RPMI8226 (cell line): ENCODE measurements around the gene CCDC172.
"Not testable (repeated sequence)": the region's sequence is repeated elsewhere in the genome, so short reads cannot be mapped to it uniquely, and the experiment has no call there.

Experiments
- DNase-seq: peaks from one replicate; pipeline ENCODE4 v3.0.0-alpha.2; 2015

CCDC172 gene

DNA sequence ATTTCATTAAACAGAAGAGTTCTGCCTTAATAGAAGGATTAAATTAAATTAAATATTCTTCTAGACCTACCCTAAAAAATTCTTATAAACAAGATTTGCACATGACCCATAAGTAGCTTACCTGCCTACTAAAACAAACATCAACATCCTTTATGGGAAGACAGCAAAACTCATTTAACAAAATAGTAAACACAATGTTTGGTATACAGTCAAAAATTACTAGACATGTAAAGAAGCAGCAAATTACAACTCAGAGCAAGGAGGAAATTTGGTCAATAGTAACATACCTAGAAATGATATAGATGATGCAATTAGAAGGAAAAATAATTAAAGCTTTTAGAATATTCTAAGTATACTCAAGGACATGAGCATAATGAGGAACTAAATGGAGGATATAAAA, 27.9 kb downstream of the CCDC172 start:
- no peak for DNase-seq

DNA sequence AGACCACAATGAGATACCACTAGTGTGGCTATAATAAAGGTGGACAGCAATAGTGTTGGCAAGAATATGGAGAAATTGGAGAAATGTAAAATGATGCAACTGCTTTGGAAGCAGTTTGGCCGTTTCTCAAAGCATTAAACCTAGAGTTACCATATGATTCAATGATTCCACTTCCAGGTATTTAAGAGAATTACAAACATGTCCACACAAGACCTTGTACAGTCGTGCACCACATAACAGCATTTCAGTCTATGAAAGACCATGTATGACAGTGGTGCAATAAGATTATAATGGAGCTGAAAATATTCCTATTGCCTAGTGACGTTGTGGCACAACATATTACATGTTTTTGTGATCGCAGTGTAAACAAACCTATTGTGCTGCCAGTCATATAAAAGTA, 29.6 kb downstream of the CCDC172 start:
- no peak for DNase-seq

DNA sequence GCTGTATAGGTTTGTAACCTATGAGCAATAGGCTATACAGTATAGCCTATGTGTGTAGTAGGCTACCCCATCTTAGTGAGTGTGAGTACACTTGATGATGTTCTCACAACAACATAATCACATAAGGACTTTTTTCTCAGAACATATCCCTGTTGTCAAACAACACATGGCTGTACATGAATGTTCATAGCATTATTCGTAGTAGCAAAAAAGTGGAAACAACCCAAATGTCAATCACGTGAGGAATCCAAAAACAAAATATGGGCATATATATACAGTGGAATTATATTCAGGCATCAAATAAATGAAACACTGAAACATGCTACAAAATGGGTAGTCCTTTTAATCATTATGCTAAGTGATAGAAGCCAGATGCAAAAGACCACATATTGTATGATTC, 31.1 kb downstream of the CCDC172 start:
- no peak for DNase-seq

DNA sequence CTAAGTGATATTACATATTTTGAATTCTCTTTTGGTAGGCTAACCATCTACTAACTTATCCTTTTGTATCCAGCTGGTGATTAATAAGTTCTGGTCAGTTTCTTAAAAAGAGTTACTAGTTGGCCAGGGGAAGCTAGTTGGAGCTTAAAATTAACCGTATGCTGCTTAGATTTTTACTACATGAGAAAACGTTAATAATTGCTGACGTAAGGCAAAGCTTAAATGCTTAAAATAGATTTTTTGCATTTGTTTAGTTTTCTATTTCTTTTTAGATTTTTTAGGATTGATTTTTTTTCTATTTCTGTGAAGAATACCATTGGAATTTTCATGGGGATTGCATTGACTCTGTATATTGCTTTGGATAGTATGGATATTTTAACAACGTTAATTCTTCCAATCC, 32.6 kb downstream of the CCDC172 start:
- DNase-seq, result no peak

DNA sequence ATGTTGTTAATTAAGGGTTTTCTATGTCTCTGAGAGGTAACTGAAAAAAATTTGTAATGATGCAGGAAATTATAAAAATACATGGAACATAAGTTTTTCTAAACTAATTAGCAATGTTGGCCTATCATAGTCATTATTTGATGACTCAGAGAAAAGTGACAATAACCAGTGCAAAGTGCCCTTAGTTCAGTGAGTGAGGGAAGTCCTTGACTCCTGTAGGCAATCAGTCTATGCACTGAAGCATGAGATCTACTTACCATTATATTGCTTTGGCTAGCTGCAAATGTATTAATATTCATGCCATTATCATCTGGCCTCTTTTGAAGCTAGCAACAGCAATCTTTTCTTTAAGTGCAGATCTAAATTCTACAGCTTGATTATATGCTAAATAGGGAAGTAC, 40.6 kb downstream of the CCDC172 start:
- DNase-seq, result no peak

DNA sequence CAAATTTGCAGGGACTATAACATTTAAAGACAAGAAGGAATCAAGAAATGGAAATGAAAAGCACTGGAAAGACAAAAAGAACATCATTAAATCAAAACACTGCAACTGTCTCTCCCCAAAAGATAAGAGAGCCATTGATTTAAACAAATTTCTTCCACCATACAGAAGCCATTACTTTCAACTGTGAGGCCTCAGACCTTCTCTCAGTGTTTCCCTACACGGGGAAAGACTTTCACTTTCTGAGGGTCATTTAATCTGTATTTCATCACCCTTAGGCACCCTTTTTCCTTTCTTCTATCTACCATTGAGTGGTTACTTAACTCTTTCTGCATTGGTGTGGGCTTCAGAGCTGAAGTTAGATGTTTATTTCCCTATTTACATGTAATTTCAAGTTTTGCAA, 47.5 kb downstream of the CCDC172 start:
- DNase-seq, result no peak

DNA sequence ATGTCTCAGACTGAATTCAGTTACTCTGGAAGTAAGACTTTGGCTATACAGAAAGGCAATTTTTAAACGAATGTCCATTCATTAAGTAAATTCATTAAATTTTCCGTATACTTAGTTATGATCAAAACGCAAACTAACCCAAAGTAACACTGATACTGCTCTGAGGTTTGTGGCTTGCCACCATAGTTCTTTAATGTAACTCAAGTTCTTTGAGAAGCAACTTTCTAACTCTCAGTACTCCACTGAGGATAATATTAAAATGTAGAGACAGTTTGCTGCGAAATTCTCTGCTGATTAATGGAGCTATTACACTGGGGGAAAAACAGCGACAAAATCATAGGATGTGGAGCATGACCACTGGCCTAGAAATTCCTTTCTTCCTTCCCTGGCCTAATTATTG, 58.0 kb downstream of the CCDC172 start:
- no peak for DNase-seq

DNA sequence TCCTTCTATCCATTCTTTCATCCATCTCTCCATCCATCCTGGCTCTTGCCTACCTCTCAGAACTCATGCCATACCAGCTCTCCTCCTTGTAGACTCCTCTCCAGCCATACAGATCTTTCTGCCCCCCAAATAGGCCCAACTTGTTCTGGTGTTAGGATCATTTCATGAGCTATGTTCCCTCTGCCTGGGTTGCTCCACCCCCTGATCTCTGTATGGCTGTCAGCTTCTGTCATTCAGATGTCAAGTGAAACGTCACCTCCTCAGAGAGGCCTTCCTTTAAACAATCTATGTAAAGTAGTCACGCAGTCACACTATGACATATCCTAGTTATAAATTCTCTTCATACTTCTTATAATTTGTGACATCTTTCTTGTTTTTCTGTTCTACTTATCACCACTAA, 61.1 kb downstream of the CCDC172 start:
- no peak for DNase-seq

DNA sequence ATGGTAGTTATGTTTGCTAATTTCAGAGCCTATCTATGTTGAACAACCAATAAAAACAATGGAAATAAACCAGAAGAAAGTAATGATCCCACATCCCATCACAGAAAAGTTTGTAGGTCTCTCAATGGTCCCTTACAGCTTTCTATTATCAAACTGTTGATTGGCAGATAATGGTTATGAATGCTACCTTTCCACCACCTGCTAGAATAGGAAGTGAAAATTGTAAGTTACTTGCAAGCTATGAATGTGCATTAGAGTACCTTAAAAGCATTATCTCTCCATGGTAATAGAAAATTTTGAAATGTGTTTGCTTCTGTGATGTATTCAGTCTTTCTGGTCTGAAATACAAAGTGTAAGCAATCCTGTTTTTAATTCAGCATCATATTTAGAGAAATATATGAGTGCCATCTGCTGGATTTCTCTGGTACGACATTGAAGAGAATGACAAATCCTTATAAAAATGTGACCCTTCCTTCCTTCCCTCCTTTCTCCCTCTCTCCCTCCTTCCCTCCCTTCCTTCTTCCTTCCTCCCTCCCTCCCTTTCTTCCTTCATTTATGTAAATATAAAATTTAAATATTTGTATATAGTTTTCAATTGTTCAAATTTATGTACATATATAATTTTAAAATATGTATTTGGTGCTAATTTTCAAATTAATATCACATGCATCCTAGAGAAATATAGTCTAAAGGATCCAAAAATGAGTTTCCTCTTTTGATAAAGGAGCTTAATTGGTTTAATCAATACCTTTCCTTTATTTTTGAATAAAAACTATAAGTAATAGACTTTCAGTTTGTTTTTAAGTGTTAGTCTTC, 62.0 kb downstream of the CCDC172 start:
- DNase-seq, result no peak

DNA sequence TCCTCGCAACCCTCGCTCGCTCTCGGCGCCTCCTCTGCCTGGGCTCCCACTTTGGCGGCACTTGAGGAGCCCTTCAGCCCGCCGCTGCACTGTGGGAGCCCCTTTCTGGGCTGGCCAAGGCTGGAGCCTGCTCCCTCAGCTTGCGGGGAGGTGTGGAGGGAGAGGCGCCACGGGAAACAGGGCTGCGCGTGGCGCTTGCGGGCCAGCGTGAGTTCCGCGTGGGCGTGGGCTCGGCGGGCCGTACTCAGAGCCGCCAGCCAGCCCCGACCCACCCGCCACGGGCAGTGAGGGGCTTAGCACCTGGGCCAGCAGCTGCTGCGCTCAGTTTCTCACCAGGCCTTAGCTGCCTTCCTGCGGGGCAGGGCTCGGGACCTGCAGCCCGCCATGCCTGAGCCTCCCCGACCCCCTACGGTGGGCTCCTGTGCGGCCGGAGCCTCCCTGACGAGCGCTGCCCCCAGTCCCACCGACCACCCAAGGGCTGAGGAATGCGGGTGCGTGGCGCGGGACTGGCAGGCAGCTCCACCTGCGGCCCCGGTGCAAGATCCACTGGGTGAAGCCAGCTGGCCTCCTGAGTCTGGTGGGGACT, 69.1 kb downstream of the CCDC172 start:
- not testable (repeated sequence) for DNase-seq

DNA sequence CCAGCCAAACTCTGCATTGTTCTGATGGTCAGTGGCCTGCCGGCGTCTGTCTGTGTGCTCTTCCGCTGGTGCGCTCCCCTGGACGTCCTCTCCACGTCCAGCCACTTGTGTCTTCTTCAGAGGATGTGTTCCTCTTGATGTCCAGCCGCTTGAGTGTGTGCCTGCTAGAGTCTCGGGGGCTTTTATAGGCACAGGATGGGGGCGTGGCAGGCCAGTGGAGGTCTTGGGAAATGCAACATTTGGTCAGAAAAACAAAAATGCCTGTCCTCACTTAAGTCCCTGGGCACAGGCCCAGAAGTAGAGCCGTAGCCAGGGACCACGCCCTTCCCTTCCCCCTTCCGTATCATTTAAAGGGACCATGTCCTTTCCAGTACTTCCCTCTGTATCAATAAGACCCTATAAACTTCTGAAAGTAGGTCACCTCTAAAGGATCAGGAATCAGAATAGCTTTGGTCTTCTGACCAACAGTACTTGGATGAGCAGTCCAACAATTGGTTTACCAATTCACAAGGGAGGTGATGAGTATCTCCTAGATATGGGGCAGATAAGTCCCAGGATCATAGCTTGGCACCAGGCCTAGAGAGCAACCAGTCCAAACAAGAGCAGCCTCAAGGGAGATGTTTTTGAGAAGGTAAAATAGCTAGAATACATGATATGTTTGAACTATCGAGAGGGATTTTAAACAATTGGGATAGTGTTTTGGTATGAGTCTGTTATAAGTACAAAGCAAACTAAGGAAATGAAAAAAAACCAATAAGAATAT, 71.2 kb downstream of the CCDC172 start:
- DNase-seq, result no peak

DNA sequence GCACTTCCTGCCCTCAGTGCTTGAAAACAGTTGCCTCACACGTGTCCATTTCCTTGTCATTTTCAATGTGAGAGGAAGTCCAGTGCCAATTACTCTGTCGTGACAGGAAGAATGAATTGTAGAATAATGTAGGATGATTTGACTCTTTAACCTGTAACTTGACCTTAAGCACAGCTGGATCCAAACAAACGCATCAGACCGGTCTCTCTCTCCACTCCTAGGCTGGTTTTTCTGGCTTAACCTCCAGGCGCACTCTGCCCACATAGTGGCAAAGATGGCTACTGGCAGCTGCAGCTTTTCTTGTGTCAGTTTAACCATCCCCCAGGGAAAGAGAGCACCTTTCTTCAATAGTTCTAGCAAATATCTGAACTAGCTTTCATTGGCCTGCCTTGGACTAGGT, 74.0 kb downstream of the CCDC172 start:
- DNase-seq, result no peak

DNA sequence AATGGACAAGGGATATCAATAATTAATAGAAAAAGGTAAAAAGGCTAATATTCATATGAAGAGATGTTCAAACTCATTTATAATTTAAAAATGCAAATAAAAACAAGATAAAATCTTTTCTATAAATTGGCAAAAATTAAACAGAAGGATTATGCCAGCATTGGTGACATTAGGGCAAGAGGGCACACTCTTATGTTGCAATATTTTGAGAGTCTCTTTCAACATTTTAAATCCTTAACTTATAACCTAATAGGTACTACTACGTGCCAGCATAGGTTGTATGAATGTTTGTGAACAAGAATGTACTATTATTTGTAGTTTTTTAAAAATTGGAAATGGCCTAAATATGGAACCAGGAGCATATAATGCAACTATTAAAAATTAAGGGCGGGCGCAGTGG, 78.6 kb downstream of the CCDC172 start:
- DNase-seq, result no peak

DNA sequence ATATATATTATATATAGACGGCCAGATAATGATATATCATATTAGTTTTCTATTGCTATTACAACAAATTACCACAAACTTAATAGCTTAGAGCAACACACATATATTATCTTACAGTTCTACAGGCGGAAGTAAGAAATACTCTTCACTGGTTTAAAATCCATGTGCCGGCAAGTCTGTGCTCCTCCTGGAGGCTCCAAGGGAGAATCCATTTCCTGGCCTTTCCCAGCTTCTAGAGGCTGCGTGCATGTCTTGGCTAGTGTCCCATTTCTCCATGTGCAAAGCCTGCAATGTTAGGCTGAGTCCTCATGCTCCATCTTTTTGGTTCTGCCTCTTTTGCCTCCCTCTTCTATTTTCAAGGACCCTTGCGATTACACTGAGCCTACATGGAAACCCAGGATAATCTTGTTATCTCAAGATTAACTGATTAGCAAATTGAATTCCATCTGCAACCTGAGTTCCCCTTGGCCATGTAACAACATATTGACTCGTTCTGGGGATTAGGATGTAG, 79.5 kb downstream of the CCDC172 start:
- no peak for DNase-seq

DNA sequence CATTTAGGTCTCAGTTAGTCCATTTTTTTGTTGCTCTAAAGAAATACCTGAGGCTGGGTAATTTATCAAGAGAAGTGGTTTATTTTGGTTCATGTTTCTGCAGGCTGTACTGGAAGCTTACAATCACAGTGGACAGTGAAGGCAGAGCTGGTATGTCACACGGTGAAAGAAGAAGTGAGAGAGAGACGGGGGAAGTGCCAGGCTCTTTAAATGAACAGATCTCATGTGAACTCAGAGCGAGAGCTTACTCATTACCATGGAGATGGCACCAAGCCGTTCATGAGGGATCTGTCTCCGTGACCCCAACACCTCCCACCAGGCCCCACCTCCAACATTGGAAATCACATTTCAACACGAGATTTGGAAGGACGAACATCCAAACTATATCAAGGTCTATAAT, 84.5 kb downstream of the CCDC172 start:
- peak; percentile 4 for DNase-seq

DNA sequence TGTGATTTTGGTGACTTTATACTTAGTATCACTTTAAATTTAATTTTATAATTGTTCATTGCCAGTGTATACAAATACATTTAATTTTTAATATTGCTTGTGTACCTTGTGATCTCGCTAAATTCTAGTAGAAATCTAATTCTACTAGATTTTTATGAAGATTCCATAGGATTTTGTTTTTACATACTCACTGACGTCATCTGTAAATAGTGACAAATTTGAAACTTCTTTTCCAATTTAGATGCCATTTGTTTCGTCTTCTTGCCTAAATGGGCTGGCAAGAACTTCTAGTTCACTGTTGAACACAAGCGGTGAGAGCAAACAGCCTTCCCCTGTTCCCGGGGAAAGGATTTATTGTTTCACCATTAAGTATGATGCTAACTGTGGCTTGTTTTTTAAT, 86.1 kb downstream of the CCDC172 start:
- no peak for DNase-seq

DNA sequence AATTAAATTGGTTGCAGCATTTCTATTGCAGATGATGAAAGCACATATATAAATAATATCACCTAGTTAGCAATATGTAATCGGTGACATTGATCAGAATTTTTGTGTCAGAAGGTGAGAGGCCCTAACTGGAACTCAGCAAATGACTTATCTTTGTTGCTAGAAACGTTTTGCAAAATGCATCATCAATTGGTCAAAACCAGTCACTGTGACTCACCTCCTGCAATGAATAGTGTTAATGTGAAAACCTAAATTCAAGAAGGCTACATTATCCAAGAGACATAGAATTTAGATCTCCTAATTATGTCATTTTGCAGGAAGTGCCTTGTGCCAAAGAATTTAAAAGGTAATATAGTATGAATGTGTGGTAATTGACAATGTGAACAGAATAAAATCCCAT, 93.6 kb downstream of the CCDC172 start:
- no peak for DNase-seq

DNA sequence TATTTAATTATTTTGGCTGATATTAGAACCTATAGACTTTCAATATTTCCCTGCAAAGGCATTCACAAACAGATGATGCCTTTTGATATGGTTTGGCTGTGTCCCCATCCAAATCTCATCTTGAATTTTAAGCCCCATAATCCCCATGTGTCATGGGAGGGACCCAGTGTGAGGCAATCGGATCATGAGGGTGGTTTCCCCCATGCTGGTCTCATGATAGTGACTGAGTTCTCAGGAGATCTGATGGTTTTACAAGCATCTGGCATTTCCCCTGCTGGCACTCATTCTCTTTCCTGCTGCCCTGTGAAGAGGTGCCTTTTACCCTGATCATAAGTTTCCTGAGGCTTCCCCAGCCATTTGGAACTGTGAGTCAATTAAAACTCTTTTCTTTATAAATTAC, 94.1 kb downstream of the CCDC172 start:
- DNase-seq, result no peak

DNA sequence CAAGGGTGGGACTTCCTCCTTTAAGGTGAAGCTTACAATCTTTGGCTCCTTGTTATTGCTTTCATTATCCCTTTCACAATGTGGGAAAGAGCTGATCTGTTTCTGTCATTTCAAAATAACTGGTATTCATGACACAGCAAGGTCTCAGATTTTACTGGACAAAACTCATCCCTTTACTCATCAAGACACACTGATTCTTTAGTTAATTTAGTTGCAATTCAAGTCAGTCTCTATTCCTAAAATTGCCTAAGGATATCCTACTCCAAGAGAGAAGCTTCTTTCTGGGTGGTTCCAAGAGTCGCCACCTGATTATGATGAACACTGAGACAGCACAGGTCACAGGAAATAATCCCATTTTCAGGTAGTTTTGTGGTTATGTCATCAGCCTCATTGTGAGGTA, 97.6 kb downstream of the CCDC172 start:
- DNase-seq, result no peak

DNA sequence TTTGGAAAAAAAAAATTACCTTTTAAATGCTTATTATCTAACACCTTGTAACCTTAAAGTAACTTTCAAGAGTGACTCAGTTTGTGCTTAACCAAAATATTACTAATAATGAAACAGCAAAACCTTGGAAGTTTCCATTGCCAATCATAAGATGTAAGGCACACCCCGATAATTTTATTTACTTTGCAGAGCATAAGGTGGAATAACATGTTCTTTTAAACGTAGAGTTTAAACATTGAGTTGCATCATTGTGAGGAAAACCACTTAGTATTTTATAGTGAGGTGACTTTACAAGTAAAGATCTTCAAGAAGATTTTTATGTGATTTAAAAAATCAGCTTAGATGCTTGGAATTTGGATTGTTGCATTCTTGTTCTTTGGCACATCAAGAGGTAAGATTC, 103.4 kb downstream of the CCDC172 start, which contains the start of gene PNLIPRP3:
TSS of gene PNLIPRP3 (plus strand) at position 177 of the 400 bp plus-strand sequence. CDS start at position 343, 166 bp downstream.
- DNase-seq, result no peak

DNA sequence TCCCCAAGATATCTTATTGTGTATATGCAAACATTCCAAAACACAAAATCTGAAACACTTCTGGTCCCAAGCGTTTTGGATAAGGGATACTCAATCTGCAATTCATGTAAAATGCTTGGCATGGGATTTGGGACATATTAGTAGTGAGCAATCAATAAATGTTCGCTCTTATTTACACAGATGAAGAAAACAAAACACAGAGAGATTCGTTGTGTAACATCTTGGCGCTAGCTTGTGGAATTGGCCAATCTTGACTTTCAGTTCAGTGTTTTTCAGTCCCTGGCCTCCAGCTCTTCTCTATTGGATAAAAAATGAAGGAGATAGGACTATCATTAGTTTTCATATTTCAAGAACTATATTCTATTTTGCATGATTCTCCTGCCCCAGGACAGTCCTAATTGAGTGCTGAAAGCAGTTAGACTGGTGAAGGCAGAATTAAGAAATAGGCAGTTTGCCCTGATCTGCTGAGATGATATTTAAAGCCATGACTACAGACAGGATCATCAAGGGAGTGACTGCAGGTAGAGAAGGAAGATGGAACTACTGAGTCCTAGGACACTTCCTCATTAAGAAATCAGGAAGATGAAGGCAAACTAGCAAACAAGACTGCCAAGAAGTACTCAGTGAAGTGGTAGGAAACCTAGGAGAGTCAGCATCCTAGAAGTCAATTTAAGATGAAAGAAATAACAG, 105.2 kb downstream of the CCDC172 start:
- DNase-seq, result no peak
